Gastrocnemius medialis (tissue), 4 donors: Measurements from ENCODE around the gene CDH16.

Experiments used
- POLR2A ChIP-seq, 2 donors: fragments of 450-650 bp; IDR thresholded peaks; one replicate each; pipeline ENCODE4 v1.6.1; 2017; ENCODE audit warnings: antibody characterized with exemption in 2 of 2, mild to moderate bottlenecking in 2 of 2, moderate library complexity in 2 of 2
- TF ChIP-seq, protein P1 (sequence below), 5 experiments: fragments of 450-650 bp in 3 of 5; fragments of 200-600 bp in 2 of 5; sonication (generic) in 2 of 5; IDR thresholded peaks in 4 of 5; conservative IDR thresholded peaks in 1 of 5; 1 replicate in 4 of 5; 2 replicates in 1 of 5; pipeline ENCODE4 v1.5.1; 2016 to 2019; ENCODE audit warnings: antibody characterized with exemption in 5 of 5, mild to moderate bottlenecking in 3 of 5, moderate library complexity in 3 of 5

DNA sequence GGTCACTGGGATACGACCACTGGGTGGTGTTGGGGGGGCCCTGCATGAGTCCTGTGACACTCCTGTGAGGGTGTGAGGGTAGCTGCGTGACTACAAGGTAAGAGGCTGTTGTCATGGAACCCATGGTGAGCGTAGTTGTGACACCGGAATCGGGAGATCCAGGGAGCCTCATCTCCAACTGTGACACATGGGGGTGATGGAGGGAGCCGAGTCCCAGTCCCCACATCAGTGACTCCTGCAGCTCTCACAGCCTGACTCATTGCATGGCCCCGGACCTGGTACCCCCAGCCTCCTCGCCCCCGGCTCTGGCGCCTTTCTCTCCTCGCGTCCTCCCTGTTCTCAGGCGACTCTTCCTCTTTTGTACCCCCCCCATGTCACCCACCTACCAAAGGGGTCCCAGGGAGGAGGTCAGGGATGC is 14.2 kb downstream of the CDH16 start:
- no peak for TF ChIP-seq POLR2A (IDR thresholded peaks at IDR 0.05)
- TF ChIP-seq, protein P1, sequence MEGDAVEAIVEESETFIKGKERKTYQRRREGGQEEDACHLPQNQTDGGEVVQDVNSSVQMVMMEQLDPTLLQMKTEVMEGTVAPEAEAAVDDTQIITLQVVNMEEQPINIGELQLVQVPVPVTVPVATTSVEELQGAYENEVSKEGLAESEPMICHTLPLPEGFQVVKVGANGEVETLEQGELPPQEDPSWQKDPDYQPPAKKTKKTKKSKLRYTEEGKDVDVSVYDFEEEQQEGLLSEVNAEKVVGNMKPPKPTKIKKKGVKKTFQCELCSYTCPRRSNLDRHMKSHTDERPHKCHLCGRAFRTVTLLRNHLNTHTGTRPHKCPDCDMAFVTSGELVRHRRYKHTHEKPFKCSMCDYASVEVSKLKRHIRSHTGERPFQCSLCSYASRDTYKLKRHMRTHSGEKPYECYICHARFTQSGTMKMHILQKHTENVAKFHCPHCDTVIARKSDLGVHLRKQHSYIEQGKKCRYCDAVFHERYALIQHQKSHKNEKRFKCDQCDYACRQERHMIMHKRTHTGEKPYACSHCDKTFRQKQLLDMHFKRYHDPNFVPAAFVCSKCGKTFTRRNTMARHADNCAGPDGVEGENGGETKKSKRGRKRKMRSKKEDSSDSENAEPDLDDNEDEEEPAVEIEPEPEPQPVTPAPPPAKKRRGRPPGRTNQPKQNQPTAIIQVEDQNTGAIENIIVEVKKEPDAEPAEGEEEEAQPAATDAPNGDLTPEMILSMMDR (IDR thresholded peaks at IDR 0.05 in 4 of 5, conservative IDR thresholded peaks at IDR 0.05 in 1 of 5) = no peak
